Keratinocyte (primary cell): ENCODE data around the gene CDK12.

Experiments
- CTCF ChIP-seq, 3 experiments: IDR thresholded peaks in 1 of 3; conservative IDR thresholded peaks in 1 of 3; optimal IDR thresholded peaks in 1 of 3; 2 replicates in 2 of 3; 3 replicates in 1 of 3; pipeline versions ENCODE3 to v1.5.1; 2011; ENCODE audit warnings: low read length in 3 of 3, mild to moderate bottlenecking in 3 of 3, moderate library complexity in 2 of 3, control low read depth in 1 of 3, inconsistent platforms in 1 of 3; ENCODE audit not compliant: insufficient read depth in 2 of 3; ENCODE audit errors: extremely low read depth in 1 of 3
- EZH2 ChIP-seq: IDR thresholded peaks from one replicate; pipeline ENCODE4 v1.6.1; 2012; ENCODE audit warnings: inconsistent platforms, mild to moderate bottlenecking, low read length, moderate library complexity

- TF ChIP-seq EZH2 = no peak
- no peak for TF ChIP-seq CTCF (optimal IDR thresholded peaks at IDR 0.05 in 1 of 3, IDR thresholded peaks at IDR 0.05 in 1 of 3, conservative IDR thresholded peaks at IDR 0.05 in 1 of 3; ENCODE audit: extremely low read depth in 1 of 3, insufficient read depth in 2 of 3, low read length in 3 of 3)
Observed at GRCh38 chr17:39416141-39416540, 45.1 kb upstream of the CDK12 start.
